K562 (cell line): ENCODE results near the gene ANO9. TPM values are rescaled to one million over a fixed set of nuclear protein-coding genes. Genes with fewer than 3 reads are reported as not detected.

Source experiments
- ATAC-seq: fragments of 200-7000 bp; cut with Tn5 transposase; 3 replicates; pipeline ENCODE4 v1.9.1; 2020; ENCODE audit warnings: moderate library complexity
- BruUV-seq: library from RNA; stranded (reverse); fragments of 400-500 nt; replicated peaks from 2 replicates; lab custom pipeline; 2021; lab: Mats Ljungman, UMichigan
- CTCF ChIA-PET: fragments of 300-600 bp; formaldehyde crosslinking; extraction: SDS; loops from one replicate; lab custom pipeline; 2021; ENCODE audit warnings: low intra/inter-chr PET ratio; lab: Yijun Ruan, JAX
- POLR2A ChIA-PET: fragments of 300-600, 350-650 bp; sonication (Branson Sonifier 250); formaldehyde crosslinking; extraction: SDS; loops from one replicate; lab custom pipeline; 2021; ENCODE audit warnings: antibody characterized with exemption, inconsistent platforms; lab: Yijun Ruan, JAX
- DNase-seq, 4 experiments: peaks; one replicate each; pipeline versions ENCODE4 v3.0.0 to v3.0.0-alpha.2; 2011 to 2018; ENCODE audit warnings: low spot score in 3 of 4, mixed read lengths in 3 of 4; ENCODE audit errors: extremely low read depth in 1 of 4
- FAIRE-seq: peaks from 2 replicates; lab custom pipeline; 2011; peaks lifted over from hg19 to GRCh38; lab: Jason Lieb, UNC
- H2AFZ ChIP-seq: 2 replicates; pipeline ENCODE4 v1.6.0; 2011; ENCODE audit warnings: low read depth, low read length, control low read depth, inconsistent platforms
- H3K27ac ChIP-seq: fragments of 200-600 bp; 3 replicates; pipeline ENCODE4 v1.8.0; 2011; ENCODE audit warnings: low read depth, mild to moderate bottlenecking, control low read depth, inconsistent platforms, low read length, moderate library complexity, mixed read lengths; ENCODE audit errors: extremely low read depth
- H3K27me3 ChIP-seq, 2 experiments: fragments of 300-600 bp in 1 of 2; 2 replicates in 1 of 2; 3 replicates in 1 of 2; pipeline versions ENCODE4 v1.6.0 to v1.8.0; 2011; ENCODE audit warnings: inconsistent platforms in 2 of 2, low read length in 2 of 2, mild to moderate bottlenecking in 1 of 2, mixed read lengths in 1 of 2, moderate library complexity in 1 of 2; ENCODE audit not compliant: control insufficient read depth in 2 of 2, insufficient read depth in 2 of 2
- H3K36me3 ChIP-seq: fragments of 300-600 bp; 3 replicates; pipeline ENCODE4 v1.8.0; 2011; ENCODE audit warnings: mild to moderate bottlenecking, low read length, inconsistent platforms; ENCODE audit not compliant: control insufficient read depth, insufficient read depth
- H3K4me1 ChIP-seq, 2 experiments: fragments of 200-600 bp in 1 of 2; replicated peaks in 1 of 2; 2 replicates in 1 of 2; 3 replicates in 1 of 2; pipeline versions ENCODE4 v1.5.1 to v1.8.0; 2011; ENCODE audit warnings: inconsistent platforms in 2 of 2, low read length in 2 of 2, mild to moderate bottlenecking in 1 of 2, mixed read lengths in 1 of 2, moderate library complexity in 1 of 2; ENCODE audit not compliant: control insufficient read depth in 2 of 2, insufficient read depth in 2 of 2
- H3K4me2 ChIP-seq: 2 replicates; pipeline ENCODE4 v1.6.1; 2011; ENCODE audit warnings: low read length, control low read depth, inconsistent platforms, mixed read lengths; ENCODE audit not compliant: insufficient read depth
- H3K4me3 ChIP-seq: fragments of 200-600 bp; sonication (generic), shearing (Covaris generic); 2 replicates; pipeline ENCODE4 v1.5.1; 2016; ENCODE audit warnings: control low read depth, inconsistent platforms
- H3K79me2 ChIP-seq: fragments of 200-600 bp; 3 replicates; pipeline ENCODE4 v1.8.0; 2011; ENCODE audit warnings: low read length, inconsistent platforms; ENCODE audit not compliant: control insufficient read depth, insufficient read depth
- H3K9ac ChIP-seq, 2 experiments: 2 replicates each; pipeline versions ENCODE4 v1.6.0 to v1.6.1; 2011; ENCODE audit warnings: low read depth in 2 of 2, low read length in 2 of 2, control low read depth in 1 of 2, inconsistent platforms in 1 of 2, mild to moderate bottlenecking in 1 of 2, mixed read lengths in 1 of 2; ENCODE audit not compliant: insufficient read depth in 1 of 2
- H3K9me1 ChIP-seq: one replicate; pipeline ENCODE4 v1.6.0; 2011; ENCODE audit warnings: inconsistent platforms, mild to moderate bottlenecking, low read length, moderate library complexity; ENCODE audit not compliant: control insufficient read depth, insufficient read depth
- H3K9me3 ChIP-seq: replicated peaks from 2 replicates; pipeline ENCODE4 v1.5.1; 2011; ENCODE audit warnings: low read depth, low read length, inconsistent platforms; ENCODE audit not compliant: control insufficient read depth, insufficient read depth
- H4K20me1 ChIP-seq: replicated peaks from 2 replicates; pipeline ENCODE4 v1.6.1; 2011; ENCODE audit warnings: low read length, inconsistent platforms, mixed read lengths; ENCODE audit not compliant: control insufficient read depth, insufficient read depth
- AFF4 ChIP-seq: sonication (generic); formaldehyde crosslinking; IDR thresholded peaks from 2 replicates; pipeline ENCODE4 v1.8.0; 2023; ENCODE audit warnings: mild to moderate bottlenecking, missing genetic modification reagents
- ARID3A ChIP-seq: IDR thresholded peaks from 2 replicates; pipeline ENCODE4 v1.6.1; 2012; ENCODE audit warnings: low read depth, low read length, improper control_type of control experiment, borderline replicate concordance
- NONO ChIP-seq, 2 experiments: fragments of 200-400 bp in 1 of 2; fragments of 450-650 bp in 1 of 2; formaldehyde crosslinking in 1 of 2; IDR thresholded peaks; 2 replicates each; pipeline ENCODE4 v1.6.1; 2017; ENCODE audit warnings: low read depth in 2 of 2, mild to moderate bottlenecking in 2 of 2, moderate library complexity in 2 of 2, low read length in 1 of 2
- SIN3A ChIP-seq, 2 experiments: fragments of 150-350 bp in 1 of 2; IDR thresholded peaks; 2 replicates each; pipeline ENCODE4 v1.6.1; 2011 to 2016; ENCODE audit warnings: borderline replicate concordance in 2 of 2, low read depth in 2 of 2, low read length in 2 of 2, mild to moderate bottlenecking in 2 of 2, moderate library complexity in 2 of 2; ENCODE audit not compliant: control insufficient read depth in 1 of 2
- TCFL5 ChIP-seq: fragments of 250-450 bp; sonication (Bioruptor Pico); conservative IDR thresholded peaks from 2 replicates; pipeline ENCODE4 v1.6.1; 2021; ENCODE audit warnings: mild to moderate bottlenecking, moderate library complexity, matching md5 sums
- ZFX ChIP-seq: sonication (generic); formaldehyde crosslinking; IDR thresholded peaks from 2 replicates; pipeline ENCODE4 v1.8.0; 2022; ENCODE audit warnings: mild to moderate bottlenecking, missing genetic modification reagents, moderate library complexity
- ZKSCAN1 ChIP-seq: fragments of 150-350 bp; IDR thresholded peaks from 2 replicates; pipeline ENCODE4 v1.6.1; 2016; ENCODE audit warnings: low read depth, low read length
- ZNF280A ChIP-seq: fragments of 450-650 bp; IDR thresholded peaks from 2 replicates; pipeline ENCODE4 v1.6.1; 2018; ENCODE audit warnings: mild to moderate bottlenecking, low read depth; ENCODE audit not compliant: partially characterized antibody
- ZNF398 ChIP-seq: fragments of 250-450 bp; sonication (Bioruptor Pico); IDR thresholded peaks from 2 replicates; pipeline ENCODE4 v1.8.0; 2021; ENCODE audit warnings: moderate library complexity, mild to moderate bottlenecking, inconsistent platforms
- whole genome bisulfite sequencing: fragments of 100-300 bp; shearing (Covaris generic); methylation state at CpG from one replicate; pipeline ENCODE4 v1.1.6; 2016; ENCODE audit warnings: low coverage, mixed read lengths; ENCODE audit not compliant: insufficient coverage; ENCODE audit errors: missing lambda C conversion rate; 5-methylcytosine and 5-hydroxymethylcytosine counted together
- in situ Hi-C: fragments of 300-500 bp; cut with MboI; formaldehyde crosslinking; loops from 4 replicates; pipeline ENCODE4 v1.15.0; 2018; ENCODE audit warnings: inconsistent platforms, mixed read lengths
- intact Hi-C: fragments of 100-400 bp; cut with micrococcal nuclease; formaldehyde crosslinking; loops from 2 replicates; pipeline ENCODE4 v1.14.2; 2022
- polyA plus RNA-seq, 8 experiments: library from polyadenylated mRNA; depleted of rRNA in 4 of 8; stranded (reverse) in 5 of 8; unstranded in 3 of 8; fragments of >200 nt; fragmentation: Nextera tagmentation in 2 of 8; fragmentation: Illumina TruSeq in 1 of 8; extraction: Ambion mirVana in 2 of 8; extraction: Trizol in 1 of 8; gene quantifications; 2 replicates each; pipeline versions ENCODE4 v1.2.1 to v1.2.3, GENCODE V29; 2011 to 2014; ENCODE audit warnings: inconsistent platforms in 1 of 8, missing spikeins in 1 of 8
- total RNA-seq, 7 experiments: library from RNA; depleted of rRNA in 6 of 7; stranded (reverse); fragments of >200 nt in 6 of 7; fragmentation: Illumina TruSeq in 2 of 7; extraction: Trizol in 2 of 7; gene quantifications; 2 replicates each; pipeline versions ENCODE4 v1.2.1 to v1.2.3, GENCODE V29; 2011 to 2021; ENCODE audit warnings: low replicate concordance in 1 of 7

ANO9 gene
- total and polyA plus RNA-seq, 9 of the 15 experiments (the other 6 are each of a cell fraction or from before 2014, with no cell fraction given), result 0.20 to 14.5 (median 4.5) TPM

- POLR2A ChIA-PET, result interaction anchor here (1.4 kb wide), 1 partner anchor 9 kb away, joined by 4 read pairs; no protein-coding TSS in a partner anchor
- Histone ChIP-seq H3K4me3 (no peak overlapping the region), H3K4me1 (peaks cover 0 to 52% of the 10 kb centered on the region in 2 experiments; a peak in 3 of 5 replicates), H3K4me2 (no peak overlapping the region), H3K79me2 (peaks cover 55% of the 10 kb centered on the region), H3K9ac (no peak overlapping the region), H2AFZ (no peak overlapping the region), H4K20me1 (no peaks in the 10 kb centered on the region), H3K9me3 (no peaks in the 10 kb centered on the region), H3K27ac (no peak overlapping the region), H3K36me3 (peaks cover 29% of the 10 kb centered on the region), H3K27me3 (no peaks in the 10 kb centered on the region), H3K9me1 (no peaks in the 10 kb centered on the region)
- intact Hi-C loops (no loop called here), in situ Hi-C loops (no loop called here)
- DNase-seq (no peak), FAIRE-seq (no peak), ATAC-seq (no peak)
- CTCF ChIA-PET, result no interaction called here
- WGBS, result 95% methylated on average over 17 of the region's 22 CpGs
- no TSS peak for BruUV-seq
- TF ChIP-seq ZNF398 (CRISPR knock-in tag) (no peak), AFF4 (CRISPR knock-in tag) (no peak), SIN3A (IDR thresholded peaks at IDR 0.05; ENCODE audit: borderline replicate concordance in 2 of 2, control insufficient read depth in 1 of 2, low read depth in 2 of 2, low read length in 2 of 2) (no peak), ARID3A (no peak), NONO (IDR thresholded peaks at IDR 0.05; ENCODE audit: low read depth in 2 of 2, low read length in 1 of 2) (no peak), ZFX (CRISPR knock-in tag) (no peak), ZNF280A (no peak), TCFL5 (CRISPR knock-in tag) (no peak), ZKSCAN1 (no peak)
Measured at GRCh38 chr11:473962-474785, 32.4 kb upstream of the ANO9 start.
